Activated T-cell treated with anti-CD3 and anti-CD28 coated beads for 48 hours (primary cell): ENCODE measurements around the gene ESYT1.

Experiments
- DNase-seq: peaks from one replicate; pipeline ENCODE4 v3.0.0-alpha.2; 2020; ENCODE audit warnings: low read depth

ESYT1 gene

GRCh38 chr12:56127888-56128669 is at the start of gene ESYT1:
TSS of gene ESYT1 (plus strand) at chr12:56128267. CDS start at chr12:56128320, 53 bp downstream.
- DNase-seq = peak; percentile 94

- DNase-seq = no peak
Measured at GRCh38 chr12:56078427-56078826, 49.6 kb upstream of the ESYT1 start.

- peak; percentile 49 for DNase-seq
Measured at GRCh38 chr12:56078931-56079722, 48.9 kb upstream of the ESYT1 start.

- peak; percentile 66 for DNase-seq
Measured at GRCh38 chr12:56079723-56080555, 48.1 kb upstream of the ESYT1 start, which contains the start of gene ERBB3. TSS of gene ERBB3 (plus strand) at chr12:56080165. CDS start at chr12:56080301, 136 bp downstream.

- DNase-seq = no peak
Measured at GRCh38 chr12:56080556-56081138, 47.4 kb upstream of the ESYT1 start.

- no peak for DNase-seq
Measured at GRCh38 chr12:56081393-56082347, 46.4 kb upstream of the ESYT1 start.

GRCh38 chr12:56082382-56082781 is 45.7 kb upstream of the ESYT1 start:
- no peak for DNase-seq

GRCh38 chr12:56082967-56083366 is 45.1 kb upstream of the ESYT1 start:
- DNase-seq = no peak

- peak; percentile 14 for DNase-seq
Measured at GRCh38 chr12:56084958-56085543, 43.0 kb upstream of the ESYT1 start.

GRCh38 chr12:56086096-56086495 is 42.0 kb upstream of the ESYT1 start:
- DNase-seq = no peak

GRCh38 chr12:56086608-56087007 is 41.5 kb upstream of the ESYT1 start:
- no peak for DNase-seq

- no peak for DNase-seq
Measured at GRCh38 chr12:56087220-56087619, 40.8 kb upstream of the ESYT1 start.

- no peak for DNase-seq
Measured at GRCh38 chr12:56097738-56098137, 30.3 kb upstream of the ESYT1 start.

GRCh38 chr12:56098592-56098991 is 29.5 kb upstream of the ESYT1 start:
- no peak for DNase-seq

- no peak for DNase-seq
Measured at GRCh38 chr12:56099787-56100186, 28.3 kb upstream of the ESYT1 start.

- DNase-seq = no peak
Measured at GRCh38 chr12:56101045-56101444, 27.0 kb upstream of the ESYT1 start.

- DNase-seq = no peak
Measured at GRCh38 chr12:56102683-56103065, 25.4 kb upstream of the ESYT1 start.

- no peak for DNase-seq
Measured at GRCh38 chr12:56103066-56103711, 24.9 kb upstream of the ESYT1 start.

- DNase-seq = no peak
Measured at GRCh38 chr12:56103823-56104108, 24.3 kb upstream of the ESYT1 start.
